B cell (primary cell): Measurements from ENCODE around the gene SCN10A. TPM values are rescaled to one million over a fixed set of nuclear protein-coding genes. Genes with fewer than 3 reads are reported as not detected.

Experiments used
- ATAC-seq: fragments of 200-7000 bp; cut with Tn5 transposase; one replicate; pipeline ENCODE4 v1.10.0; 2021; ENCODE audit warnings: low read depth, mild to moderate bottlenecking, moderate number of reproducible peaks, moderate library complexity
- CTCF ChIA-PET: fragments of 350-600 bp; sonication (Branson Sonifier 250); formaldehyde crosslinking; loops from one replicate; lab custom pipeline; 2021; ENCODE audit warnings: antibody characterized with exemption, inconsistent platforms; lab: Charles Lee
- POLR2A ChIA-PET: fragments of 350-600 bp; sonication (Branson Sonifier 250); formaldehyde crosslinking; loops from one replicate; lab custom pipeline; 2021; ENCODE audit warnings: antibody characterized with exemption; lab: Charles Lee
- DNase-seq: peaks from one replicate; pipeline ENCODE4 v3.0.0; 2013
- H2AFZ ChIP-seq: 2 replicates; pipeline ENCODE4 v1.6.1; 2012; ENCODE audit warnings: mild to moderate bottlenecking, low read depth, low read length; ENCODE audit not compliant: insufficient read depth, poor library complexity, severe bottlenecking
- H3K27ac ChIP-seq, 2 donors: 1 replicate in 1 of 2; 2 replicates in 1 of 2; pipeline ENCODE4 v1.5.1; 2012 to 2013; ENCODE audit warnings: low read length in 2 of 2, mild to moderate bottlenecking in 2 of 2, moderate library complexity in 1 of 2
- H3K27me3 ChIP-seq, 4 experiments: fragments of 200-600 bp in 1 of 4; sonication (generic) in 1 of 4; replicated peaks in 1 of 4; 1 replicate in 2 of 4; 2 replicates in 2 of 4; pipeline versions ENCODE4 v1.6.1 to v1.7.0; 2013 to 2016; ENCODE audit warnings: low read length in 3 of 4, mild to moderate bottlenecking in 2 of 4, mixed read lengths in 1 of 4, moderate library complexity in 1 of 4; ENCODE audit not compliant: insufficient read depth in 4 of 4, control insufficient read depth in 3 of 4; ENCODE audit errors: control extremely low read depth in 1 of 4
- H3K36me3 ChIP-seq, 2 experiments: replicated peaks in 1 of 2; 1 replicate in 1 of 2; 2 replicates in 1 of 2; pipeline versions ENCODE4 v1.6.1 to v1.7.1; 2013; ENCODE audit warnings: low read length in 1 of 2; ENCODE audit not compliant: insufficient read depth in 2 of 2, control insufficient read depth in 1 of 2; ENCODE audit errors: control extremely low read depth in 1 of 2, extremely low read depth in 1 of 2
- H3K4me1 ChIP-seq, 2 donors: fragments of 200-600 bp in 1 of 2; sonication (generic) in 1 of 2; 1 replicate in 1 of 2; 2 replicates in 1 of 2; pipeline versions ENCODE4 v1.5.1 to v1.6.1; 2013 to 2017; ENCODE audit warnings: low read length in 2 of 2; ENCODE audit not compliant: control insufficient read depth in 2 of 2, insufficient read depth in 2 of 2
- H3K4me2 ChIP-seq: replicated peaks from 2 replicates; pipeline ENCODE3; 2012; ENCODE audit warnings: mild to moderate bottlenecking, low read depth, low read length; ENCODE audit not compliant: poor library complexity, severe bottlenecking
- H3K4me3 ChIP-seq, 5 experiments: fragments of 200-600 bp in 1 of 5; sonication (generic) in 1 of 5; 1 replicate in 3 of 5; 2 replicates in 2 of 5; pipeline versions ENCODE4 v1.5.1 to v1.7.0; 2011 to 2016; ENCODE audit warnings: low read length in 4 of 5, mild to moderate bottlenecking in 4 of 5, low read depth in 2 of 5, control low read depth in 1 of 5, moderate library complexity in 1 of 5; ENCODE audit not compliant: insufficient read depth in 1 of 5; ENCODE audit errors: control extremely low read depth in 1 of 5, extremely low read depth in 1 of 5
- H3K79me2 ChIP-seq: fragments of 200-600 bp; sonication (generic); one replicate; pipeline ENCODE4 v1.6.0; 2016; ENCODE audit warnings: low read length; ENCODE audit not compliant: control insufficient read depth, insufficient read depth
- H3K9ac ChIP-seq: fragments of 200-600 bp; sonication (generic); 2 replicates; pipeline ENCODE4 v1.6.1; 2017; ENCODE audit warnings: mild to moderate bottlenecking, low read length, moderate library complexity
- H3K9me3 ChIP-seq, 3 donors: one replicate each; pipeline versions ENCODE4 v1.6.1 to v1.7.1; 2013; ENCODE audit warnings: low read length in 2 of 3; ENCODE audit not compliant: control insufficient read depth in 2 of 3, insufficient read depth in 1 of 3; ENCODE audit errors: control extremely low read depth in 1 of 3
- H4K20me1 ChIP-seq: 2 replicates; pipeline ENCODE4 v1.6.0; 2012; ENCODE audit warnings: mild to moderate bottlenecking, low read length; ENCODE audit not compliant: insufficient read depth, control insufficient read depth, poor library complexity, severe bottlenecking
- H3K27ac Mint-ChIP-seq: one replicate; pipeline ENCODE4 v1.8.0; 2021; ENCODE audit warnings: mixed read lengths
- H3K27me3 Mint-ChIP-seq: one replicate; pipeline ENCODE4 v1.8.0; 2021; ENCODE audit warnings: mixed read lengths
- H3K4me1 Mint-ChIP-seq: one replicate; pipeline ENCODE4 v1.8.0; 2021; ENCODE audit warnings: mixed read lengths
- H3K4me3 Mint-ChIP-seq: one replicate; pipeline ENCODE4 v1.8.0; 2021; ENCODE audit warnings: mixed read lengths
- H3K9me3 Mint-ChIP-seq: one replicate; pipeline ENCODE4 v1.8.0; 2022; ENCODE audit warnings: mixed read lengths; ENCODE audit not compliant: insufficient read depth
- EZH2 ChIP-seq: IDR thresholded peaks from 2 replicates; pipeline ENCODE4 v1.6.1; 2012; ENCODE audit warnings: borderline replicate concordance, low read depth, mild to moderate bottlenecking, moderate library complexity, low read length; ENCODE audit not compliant: insufficient read depth, poor library complexity, severe bottlenecking
- WGBS: methylation state at CpG from one replicate; pipeline ENCODE4 v1.1.5; 2013; ENCODE audit warnings: missing lambda C conversion rate; ENCODE audit not compliant: insufficient coverage; 5-methylcytosine and 5-hydroxymethylcytosine counted together
- intact Hi-C: fragments of 100-400 bp; cut with micrococcal nuclease; formaldehyde crosslinking; loops from one replicate; pipeline ENCODE4 v1.10.0; 2022
- polyA plus RNA-seq: library from polyadenylated mRNA; depleted of rRNA; stranded (reverse); fragments of >200 nt; gene quantifications from 2 replicates; pipeline ENCODE4 v1.2.3, GENCODE V29; 2012
- total RNA-seq, 2 donors: library from RNA; stranded (reverse); fragments of 120-200 nt in 1 of 2; gene quantifications; 1 replicate in 1 of 2; 2 replicates in 1 of 2; pipeline versions ENCODE4 v1.2.3 to v1.2.4, GENCODE V29; 2013 to 2022
- TF ChIP-seq, protein P1 (sequence below): fragments of 200-600 bp; IDR thresholded peaks from one replicate; pipeline ENCODE4 v1.8.0; 2022; ENCODE audit warnings: antibody characterized with exemption, mild to moderate bottlenecking

Gene SCN10A
- total and polyA plus RNA-seq, 2 donors (not counting 1 experiment from before 2014, with no cell fraction given) = not detected

DNA sequence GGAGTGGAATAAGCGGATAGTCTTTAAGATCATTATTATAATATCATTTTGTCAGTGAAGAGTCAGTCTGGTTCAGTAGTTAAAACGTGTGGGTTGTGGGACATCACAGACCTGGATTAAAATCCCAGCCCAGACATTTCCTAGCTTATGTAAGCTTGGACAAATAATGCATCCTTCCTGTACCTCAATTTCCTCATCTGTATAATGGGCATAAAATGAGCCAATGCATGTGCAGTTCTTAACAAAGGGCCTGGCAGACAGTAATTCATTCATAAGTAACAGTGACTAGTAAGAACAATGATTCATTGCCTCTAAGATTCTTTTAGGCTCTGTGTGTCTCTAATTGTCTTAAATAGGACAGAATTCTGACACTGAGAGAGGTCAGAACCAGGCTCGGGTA, 76.1 kb downstream of the SCN10A start:
- Histone ChIP-seq H3K4me3 (no peak overlapping the region), H3K4me1 (no peaks in the 10 kb centered on the region), H3K79me2 (no peaks in the 10 kb centered on the region), H3K27ac (no peak overlapping the region), H3K36me3 (no peaks in the 10 kb centered on the region), H3K4me2 (no peak overlapping the region), H4K20me1 (no peaks in the 10 kb centered on the region), H3K9me3 (no peaks in the 10 kb centered on the region), H3K9ac (no peak overlapping the region), H2AFZ (no peak overlapping the region), H3K27me3 (no peaks in the 10 kb centered on the region)
- ChIA-PET CTCF (no interaction called here), POLR2A (no interaction called here)
- Mint-ChIP-seq H3K4me3 (no peak overlapping the region), H3K4me1 (no peaks in the 10 kb centered on the region), H3K27ac (no peak overlapping the region), H3K27me3 (peaks cover 10% of the 10 kb centered on the region), H3K9me3 (no peaks in the 10 kb centered on the region)
- DNase-seq = no peak
- intact Hi-C loops = no loop called here
- ATAC-seq = no peak
- no CpG with 5 or more reads among the region's 3 CpGs for WGBS
- no peak for TF ChIP-seq EZH2
- TF ChIP-seq, protein P1, sequence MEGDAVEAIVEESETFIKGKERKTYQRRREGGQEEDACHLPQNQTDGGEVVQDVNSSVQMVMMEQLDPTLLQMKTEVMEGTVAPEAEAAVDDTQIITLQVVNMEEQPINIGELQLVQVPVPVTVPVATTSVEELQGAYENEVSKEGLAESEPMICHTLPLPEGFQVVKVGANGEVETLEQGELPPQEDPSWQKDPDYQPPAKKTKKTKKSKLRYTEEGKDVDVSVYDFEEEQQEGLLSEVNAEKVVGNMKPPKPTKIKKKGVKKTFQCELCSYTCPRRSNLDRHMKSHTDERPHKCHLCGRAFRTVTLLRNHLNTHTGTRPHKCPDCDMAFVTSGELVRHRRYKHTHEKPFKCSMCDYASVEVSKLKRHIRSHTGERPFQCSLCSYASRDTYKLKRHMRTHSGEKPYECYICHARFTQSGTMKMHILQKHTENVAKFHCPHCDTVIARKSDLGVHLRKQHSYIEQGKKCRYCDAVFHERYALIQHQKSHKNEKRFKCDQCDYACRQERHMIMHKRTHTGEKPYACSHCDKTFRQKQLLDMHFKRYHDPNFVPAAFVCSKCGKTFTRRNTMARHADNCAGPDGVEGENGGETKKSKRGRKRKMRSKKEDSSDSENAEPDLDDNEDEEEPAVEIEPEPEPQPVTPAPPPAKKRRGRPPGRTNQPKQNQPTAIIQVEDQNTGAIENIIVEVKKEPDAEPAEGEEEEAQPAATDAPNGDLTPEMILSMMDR = no peak

DNA sequence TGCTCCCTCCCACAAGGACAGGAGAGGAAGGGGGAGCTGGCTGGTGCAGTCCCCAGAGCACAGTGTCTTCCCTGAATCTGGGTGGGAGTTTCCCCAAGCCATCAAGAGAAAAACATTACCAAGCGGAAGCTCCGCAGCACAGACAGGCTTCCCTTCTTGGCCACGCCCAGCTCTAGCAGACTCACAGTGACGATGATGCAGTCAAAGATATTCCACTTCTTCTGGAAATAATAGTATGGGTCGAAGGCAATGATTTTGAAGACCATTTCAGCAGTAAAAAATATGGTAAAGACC, 76.7 kb downstream of the SCN10A start:
- Histone ChIP-seq H3K4me2 (no peak overlapping the region), H3K27ac (no peak overlapping the region), H3K9me3 (no peaks in the 10 kb centered on the region), H3K79me2 (no peaks in the 10 kb centered on the region), H3K36me3 (no peaks in the 10 kb centered on the region), H3K4me1 (no peaks in the 10 kb centered on the region), H4K20me1 (no peaks in the 10 kb centered on the region), H2AFZ (no peak overlapping the region), H3K4me3 (no peak overlapping the region), H3K27me3 (no peaks in the 10 kb centered on the region), H3K9ac (no peak overlapping the region)
- Mint-ChIP-seq H3K4me3 (no peak overlapping the region), H3K4me1 (no peaks in the 10 kb centered on the region), H3K27ac (no peak overlapping the region), H3K9me3 (no peaks in the 10 kb centered on the region), H3K27me3 (peaks cover 10% of the 10 kb centered on the region)
- POLR2A ChIA-PET = no interaction called here
- CTCF ChIA-PET = no interaction called here
- intact Hi-C loops = no loop called here
- 83% methylated on average over 1 of the region's 5 CpGs for WGBS
- ATAC-seq (no peak), DNase-seq (no peak)
- no peak for TF ChIP-seq EZH2
- TF ChIP-seq, protein P1 = no peak
